HG03280 (cell line): ENCODE measurements around the gene ATP2A1.
"Not testable (repeated sequence)": the region's sequence is repeated elsewhere in the genome, so short reads cannot be mapped to it uniquely, and the experiment has no call there.

ENCODE experiments used
- ATAC-seq: cut with Tn5 transposase; IDR thresholded peaks from one replicate; pipeline ENCODE4 v1.9.1; 2021; ENCODE audit warnings: mild to moderate bottlenecking, moderate library complexity; ENCODE audit not compliant: unreplicated experiment

ATP2A1 gene

GRCh38 chr16:28932339-28933141 lies 54.3 kb downstream of the ATP2A1 start:
- ATAC-seq = no peak

GRCh38 chr16:28933171-28933570 lies 54.9 kb downstream of the ATP2A1 start:
- no peak for ATAC-seq

GRCh38 chr16:28935346-28935745 lies 57.1 kb downstream of the ATP2A1 start:
- ATAC-seq = no peak

GRCh38 chr16:28935924-28936783 lies 57.9 kb downstream of the ATP2A1 start:
- ATAC-seq = peak; percentile 64

DNA sequence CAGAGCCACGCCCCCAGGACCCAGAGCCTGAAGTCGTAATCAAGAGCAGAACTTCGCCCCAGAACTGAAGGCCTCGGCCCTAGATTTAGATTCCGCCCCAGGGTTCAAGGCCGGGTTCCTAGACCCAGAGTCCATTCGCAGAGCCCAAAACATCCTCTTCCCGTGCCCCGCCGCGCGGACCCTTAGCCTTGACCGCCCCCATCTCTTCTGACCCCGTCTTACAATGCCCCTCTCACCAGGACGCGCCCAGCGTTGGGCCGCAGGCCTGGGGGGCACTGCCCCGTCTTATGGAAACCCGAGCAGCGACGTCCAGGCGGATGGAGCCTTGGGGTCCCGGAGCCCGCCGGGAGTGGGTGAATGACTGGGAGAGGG lies 58.5 kb downstream of the ATP2A1 start:
- ATAC-seq = no peak

GRCh38 chr16:28937222-28937876 lies 59.1 kb downstream of the ATP2A1 start:
- no peak for ATAC-seq

GRCh38 chr16:28938721-28939120 lies 60.4 kb downstream of the ATP2A1 start:
- no peak for ATAC-seq

- not testable (repeated sequence) for ATAC-seq
Observed at GRCh38 chr16:28939825-28940224, 61.5 kb downstream of the ATP2A1 start.

DNA sequence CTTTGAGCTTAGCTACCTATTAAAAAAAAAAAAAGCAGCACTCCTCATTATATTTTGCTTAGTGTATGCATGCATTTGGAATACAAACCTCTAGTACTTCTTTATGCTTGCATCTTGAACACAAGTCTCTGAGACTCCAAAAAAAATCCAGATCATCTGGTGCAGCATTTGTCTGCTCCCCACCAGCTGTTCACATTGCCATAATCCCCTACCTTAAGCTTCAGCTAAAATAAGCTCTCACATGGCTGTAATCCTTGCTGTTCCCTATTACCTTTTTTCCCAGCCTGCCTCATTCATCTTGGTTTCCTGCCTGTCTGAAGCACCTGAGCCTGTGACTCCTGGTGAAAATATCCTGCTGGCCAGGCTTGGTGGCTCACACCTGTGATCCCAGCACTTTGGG lies 65.0 kb downstream of the ATP2A1 start:
- ATAC-seq = no peak

DNA sequence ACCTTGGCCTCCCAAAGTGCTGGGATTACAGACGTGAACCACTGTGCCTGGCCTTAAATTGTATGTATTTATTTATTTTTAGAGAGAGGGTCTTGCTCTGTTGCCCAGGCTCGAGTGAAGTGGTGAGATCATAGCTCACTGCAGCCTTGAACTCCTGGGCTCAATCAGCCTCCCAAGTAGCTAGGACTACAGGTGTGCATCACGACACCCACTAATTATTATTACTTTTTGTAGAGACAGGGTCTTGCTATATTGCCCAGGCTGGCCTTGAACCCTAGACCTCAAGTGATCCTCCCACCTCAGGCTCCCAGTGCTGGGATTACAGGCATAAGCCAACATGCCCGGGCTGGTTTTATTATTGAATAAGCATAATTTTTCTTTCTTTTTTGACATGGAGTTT lies 68.4 kb downstream of the ATP2A1 start:
- ATAC-seq = no peak

GRCh38 chr16:28950648-28951409 lies 72.5 kb downstream of the ATP2A1 start, which contains the start of gene NFATC2IP:
NFATC2IP (plus strand) TSS chr16:28950937; CDS start chr16:28951012, 75 bp downstream.
- ATAC-seq = peak; percentile 97

- ATAC-seq = no peak
Observed at GRCh38 chr16:28951410-28951943, 73.2 kb downstream of the ATP2A1 start.
